NCI-H460 (cell line): ENCODE measurements around the gene MAP3K2. TPM values are rescaled to one million over a fixed set of nuclear protein-coding genes. Genes with fewer than 3 reads are reported as not detected.
"Not testable (repeated sequence)": the region's sequence is repeated elsewhere in the genome, so short reads cannot be mapped to it uniquely, and the experiment has no call there.

Source experiments
- DNase-seq: peaks from one replicate; pipeline ENCODE4 v3.0.0-alpha.2; 2016; ENCODE audit warnings: low read depth; ENCODE audit errors: extremely low read depth
- total RNA-seq: library from RNA; depleted of rRNA; stranded (reverse); fragments of >200 nt; shearing (Covaris generic); gene quantifications from 2 replicates; pipeline ENCODE4 v1.2.3, GENCODE V29; 2014

MAP3K2 gene
- total RNA-seq, 1 experiment from 2014 or later, result 39.9 TPM

DNA sequence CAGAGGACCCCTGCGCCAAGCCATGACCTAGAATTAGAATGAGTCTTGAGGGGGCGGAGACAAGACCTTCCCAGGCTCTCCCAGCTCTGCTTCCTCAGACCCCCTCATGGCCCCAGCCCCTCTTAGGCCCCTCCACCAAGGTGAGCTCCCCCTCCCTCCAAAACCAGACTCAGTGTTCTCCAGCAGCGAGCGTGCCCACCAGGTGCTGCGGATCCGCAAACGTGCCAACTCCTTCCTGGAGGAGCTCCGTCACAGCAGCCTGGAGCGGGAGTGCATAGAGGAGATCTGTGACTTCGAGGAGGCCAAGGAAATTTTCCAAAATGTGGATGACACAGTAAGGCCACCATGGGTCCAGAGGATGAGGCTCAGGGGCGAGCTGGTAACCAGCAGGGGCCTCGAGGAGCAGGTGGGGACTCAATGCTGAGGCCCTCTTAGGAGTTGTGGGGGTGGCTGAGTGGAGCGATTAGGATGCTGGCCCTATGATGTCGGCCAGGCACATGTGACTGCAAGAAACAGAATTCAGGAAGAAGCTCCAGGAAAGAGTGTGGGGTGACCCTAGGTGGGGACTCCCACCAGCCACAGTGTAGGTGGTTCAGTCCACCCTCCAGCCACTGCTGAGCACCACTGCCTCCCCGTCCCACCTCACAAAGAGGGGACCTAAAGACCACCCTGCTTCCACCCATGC lies 33.5 kb upstream of the MAP3K2 start:
- no peak for DNase-seq

DNA sequence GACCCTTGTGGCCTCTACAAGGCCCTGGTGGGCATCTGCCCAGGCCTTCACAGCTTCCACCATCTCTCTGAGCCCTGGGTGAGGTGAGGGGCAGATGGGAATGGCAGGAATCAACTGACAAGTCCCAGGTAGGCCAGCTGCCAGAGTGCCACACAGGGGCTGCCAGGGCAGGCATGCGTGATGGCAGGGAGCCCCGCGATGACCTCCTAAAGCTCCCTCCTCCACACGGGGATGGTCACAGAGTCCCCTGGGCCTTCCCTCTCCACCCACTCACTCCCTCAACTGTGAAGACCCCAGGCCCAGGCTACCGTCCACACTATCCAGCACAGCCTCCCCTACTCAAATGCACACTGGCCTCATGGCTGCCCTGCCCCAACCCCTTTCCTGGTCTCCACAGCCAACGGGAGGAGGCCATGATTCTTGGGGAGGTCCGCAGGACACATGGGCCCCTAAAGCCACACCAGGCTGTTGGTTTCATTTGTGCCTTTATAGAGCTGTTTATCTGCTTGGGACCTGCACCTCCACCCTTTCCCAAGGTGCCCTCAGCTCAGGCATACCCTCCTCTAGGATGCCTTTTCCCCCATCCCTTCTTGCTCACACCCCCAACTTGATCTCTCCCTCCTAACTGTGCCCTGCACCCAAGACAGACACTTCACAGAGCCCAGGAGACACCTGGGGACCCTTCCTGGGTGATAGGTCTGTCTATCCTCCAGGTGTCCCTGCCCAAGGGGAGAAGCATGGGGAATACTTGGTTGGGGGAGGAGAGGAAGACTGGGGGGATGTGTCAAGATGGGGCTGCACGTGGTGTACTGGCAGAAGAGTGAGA lies 32.5 kb upstream of the MAP3K2 start:
- no peak for DNase-seq

DNA sequence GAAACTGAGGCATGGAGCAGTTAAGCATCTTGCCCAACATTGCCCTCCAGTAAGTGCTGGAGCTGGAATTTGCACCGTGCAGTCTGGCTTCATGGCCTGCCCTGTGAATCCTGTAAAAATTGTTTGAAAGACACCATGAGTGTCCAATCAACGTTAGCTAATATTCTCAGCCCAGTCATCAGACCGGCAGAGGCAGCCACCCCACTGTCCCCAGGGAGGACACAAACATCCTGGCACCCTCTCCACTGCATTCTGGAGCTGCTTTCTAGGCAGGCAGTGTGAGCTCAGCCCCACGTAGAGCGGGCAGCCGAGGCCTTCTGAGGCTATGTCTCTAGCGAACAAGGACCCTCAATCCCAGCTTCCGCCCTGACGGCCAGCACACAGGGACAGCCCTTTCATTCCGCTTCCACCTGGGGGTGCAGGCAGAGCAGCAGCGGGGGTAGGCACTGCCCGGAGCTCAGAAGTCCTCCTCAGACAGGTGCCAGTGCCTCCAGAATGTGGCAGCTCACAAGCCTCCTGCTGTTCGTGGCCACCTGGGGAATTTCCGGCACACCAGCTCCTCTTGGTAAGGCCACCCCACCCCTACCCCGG lies 31.8 kb upstream of the MAP3K2 start:
- no peak for DNase-seq

DNA sequence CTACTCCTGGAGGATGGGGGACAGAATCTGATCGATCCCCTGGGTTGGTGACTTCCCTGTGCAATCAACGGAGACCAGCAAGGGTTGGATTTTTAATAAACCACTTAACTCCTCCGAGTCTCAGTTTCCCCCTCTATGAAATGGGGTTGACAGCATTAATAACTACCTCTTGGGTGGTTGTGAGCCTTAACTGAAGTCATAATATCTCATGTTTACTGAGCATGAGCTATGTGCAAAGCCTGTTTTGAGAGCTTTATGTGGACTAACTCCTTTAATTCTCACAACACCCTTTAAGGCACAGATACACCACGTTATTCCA lies 31.3 kb upstream of the MAP3K2 start:
- no peak for DNase-seq

DNA sequence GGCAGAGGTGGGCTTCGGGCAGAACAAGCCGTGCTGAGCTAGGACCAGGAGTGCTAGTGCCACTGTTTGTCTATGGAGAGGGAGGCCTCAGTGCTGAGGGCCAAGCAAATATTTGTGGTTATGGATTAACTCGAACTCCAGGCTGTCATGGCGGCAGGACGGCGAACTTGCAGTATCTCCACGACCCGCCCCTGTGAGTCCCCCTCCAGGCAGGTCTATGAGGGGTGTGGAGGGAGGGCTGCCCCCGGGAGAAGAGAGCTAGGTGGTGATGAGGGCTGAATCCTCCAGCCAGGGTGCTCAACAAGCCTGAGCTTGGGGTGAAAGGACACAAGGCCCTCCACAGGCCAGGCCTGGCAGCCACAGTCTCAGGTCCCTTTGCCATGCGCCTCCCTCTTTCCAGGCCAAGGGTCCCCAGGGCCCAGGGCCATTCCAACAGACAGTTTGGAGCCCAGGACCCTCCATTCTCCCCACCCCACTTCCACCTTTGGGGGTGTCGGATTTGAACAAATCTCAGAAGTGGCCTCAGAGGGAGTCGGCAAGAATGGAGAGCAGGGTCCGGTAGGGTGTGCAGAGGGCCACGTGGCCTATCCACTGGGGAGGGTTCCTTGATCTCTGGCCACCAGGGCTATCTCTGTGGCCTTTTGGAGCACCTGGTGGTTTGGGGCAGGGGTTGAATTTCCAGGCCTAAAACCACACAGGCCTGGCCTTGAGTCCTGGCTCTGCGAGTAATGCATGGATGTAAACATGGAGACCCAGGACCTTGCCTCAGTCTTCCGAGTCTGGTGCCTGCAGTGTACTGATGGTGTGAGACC lies 30.7 kb upstream of the MAP3K2 start, which contains the start of gene PROC:
PROC (plus strand) TSS at position 128 of the 812 bp plus-strand sequence. CDS start 1,516 bp downstream, outside the sequence.
- no peak for DNase-seq

DNA sequence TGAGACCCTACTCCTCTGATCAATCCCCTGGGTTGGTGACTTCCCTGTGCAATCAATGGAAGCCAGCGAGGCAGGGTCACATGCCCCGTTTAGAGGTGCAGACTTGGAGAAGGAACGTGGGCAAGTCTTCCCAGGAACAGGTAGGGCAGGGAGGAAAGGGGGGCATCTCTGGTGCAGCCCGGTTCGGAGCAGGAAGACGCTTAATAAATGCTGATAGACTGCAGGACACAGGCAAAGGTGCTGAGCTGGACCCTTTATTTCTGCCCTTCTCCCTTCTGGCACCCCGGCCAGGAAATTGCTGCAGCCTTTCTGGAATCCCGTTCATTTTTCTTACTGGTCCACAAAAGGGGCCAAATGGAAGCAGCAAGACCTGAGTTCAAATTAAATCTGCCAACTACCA lies 29.6 kb upstream of the MAP3K2 start:
- no peak for DNase-seq

DNA sequence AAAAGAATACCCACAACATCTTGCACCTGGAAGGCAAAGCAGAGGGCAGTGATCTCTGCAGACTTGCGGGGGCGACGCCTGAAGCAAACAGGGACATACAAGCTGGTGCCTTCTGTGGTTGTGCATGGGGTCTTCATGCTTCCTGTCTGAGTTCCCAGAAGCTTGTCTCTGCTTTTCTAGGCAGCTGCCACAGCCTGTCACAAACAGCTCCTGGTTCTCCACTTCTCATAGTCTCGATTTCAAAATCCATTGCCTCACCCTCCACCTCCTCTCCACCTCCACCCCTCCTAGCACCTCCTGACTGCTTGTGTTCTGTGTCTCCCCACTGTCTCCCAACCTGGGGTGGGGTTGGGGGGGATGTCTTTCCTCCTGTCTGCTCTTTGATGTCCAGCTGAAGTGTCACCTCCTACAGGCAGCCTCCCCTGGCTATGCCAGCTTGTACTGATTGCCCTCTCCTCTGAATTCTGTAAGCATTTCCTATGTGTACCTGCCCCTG lies 28.8 kb upstream of the MAP3K2 start:
- DNase-seq, result no peak

DNA sequence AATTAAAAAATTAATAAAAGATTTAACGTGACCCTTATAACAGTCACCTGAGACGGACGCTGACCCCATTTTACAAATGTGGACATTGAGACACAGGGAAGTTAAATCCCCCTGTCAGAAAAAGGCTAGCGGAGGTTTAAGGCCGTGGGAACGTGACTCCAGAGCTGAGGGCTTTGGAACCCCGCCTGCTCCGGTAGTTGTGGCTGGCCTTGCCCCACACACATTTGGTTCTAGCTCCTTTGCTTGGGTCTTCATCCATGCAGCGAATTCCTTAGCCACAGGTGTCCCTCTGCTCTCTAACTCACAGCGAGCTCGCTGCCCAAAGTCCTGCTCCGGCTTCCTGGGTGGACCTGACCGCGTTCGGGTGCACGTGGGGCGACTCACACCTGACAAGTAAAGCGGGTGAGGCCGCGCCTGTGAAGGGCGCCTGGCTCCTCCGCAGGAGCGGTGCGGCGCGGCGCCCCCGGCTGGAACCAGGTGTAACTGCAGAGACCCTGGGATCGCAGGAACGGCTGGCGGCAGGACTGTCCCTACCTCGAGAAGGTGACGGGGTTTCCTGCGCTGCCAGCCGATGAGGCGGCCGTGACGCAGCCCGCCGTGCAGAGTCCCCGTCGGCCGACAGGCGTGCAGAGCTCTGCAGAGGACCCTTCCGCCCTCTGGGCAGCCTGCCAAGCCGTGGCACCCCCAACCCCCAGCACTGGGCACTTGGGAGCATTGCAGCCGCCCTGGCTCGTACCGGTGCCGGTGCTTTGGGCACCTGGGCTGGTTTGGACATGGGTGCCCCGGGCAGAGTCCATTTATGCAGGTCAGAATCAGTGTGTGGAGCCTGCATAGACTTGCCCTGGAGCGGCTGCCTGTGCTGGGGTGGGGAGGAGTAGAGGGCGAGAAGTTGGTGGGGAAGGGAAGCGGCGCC lies 28.1 kb upstream of the MAP3K2 start:
- DNase-seq, result no peak

DNA sequence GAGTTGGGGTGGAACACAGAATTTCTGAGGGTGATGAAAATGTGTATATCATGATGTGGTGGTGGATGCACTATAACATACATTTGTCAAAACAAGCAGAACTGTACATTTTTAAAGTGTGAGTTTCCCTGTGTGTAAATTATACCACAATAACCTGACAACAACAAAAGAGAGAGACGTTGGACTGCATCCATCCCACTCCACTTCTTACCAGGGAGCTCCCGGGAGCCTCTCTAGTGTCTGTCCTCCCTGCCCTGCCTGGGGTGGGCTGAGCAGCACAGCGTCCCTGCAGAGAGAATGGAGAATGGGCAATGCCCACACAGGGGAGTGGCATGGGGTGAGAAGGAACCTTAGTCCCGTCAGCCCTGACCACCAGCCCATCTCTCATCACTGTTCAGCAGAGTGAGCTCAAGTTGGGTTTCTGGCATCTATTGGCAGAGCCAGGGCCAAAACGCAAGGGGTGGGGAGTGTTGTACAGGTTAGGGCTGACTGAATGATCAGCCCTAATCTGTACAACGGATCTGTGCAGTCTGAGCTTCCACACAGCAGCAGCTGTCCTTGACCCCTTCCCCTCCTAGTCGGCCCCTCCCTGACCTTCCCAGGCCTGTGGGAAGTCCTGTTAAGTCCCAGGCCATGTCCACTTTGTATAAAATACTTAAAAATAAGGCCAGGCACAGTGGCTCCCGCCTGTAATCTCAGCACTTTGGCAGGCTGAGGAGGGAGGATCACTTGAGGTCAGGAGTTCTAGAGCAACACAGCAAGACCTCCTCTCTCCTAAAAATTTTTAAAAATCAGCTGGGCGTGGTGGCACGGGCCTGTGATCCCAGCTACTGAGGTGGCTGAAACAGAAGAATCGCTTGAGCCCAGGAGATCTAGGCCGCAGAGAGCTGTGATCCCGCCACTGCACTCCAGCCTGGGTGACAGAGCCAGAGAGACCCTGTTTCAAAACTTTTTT lies 27.1 kb upstream of the MAP3K2 start:
- DNase-seq, result no peak

DNA sequence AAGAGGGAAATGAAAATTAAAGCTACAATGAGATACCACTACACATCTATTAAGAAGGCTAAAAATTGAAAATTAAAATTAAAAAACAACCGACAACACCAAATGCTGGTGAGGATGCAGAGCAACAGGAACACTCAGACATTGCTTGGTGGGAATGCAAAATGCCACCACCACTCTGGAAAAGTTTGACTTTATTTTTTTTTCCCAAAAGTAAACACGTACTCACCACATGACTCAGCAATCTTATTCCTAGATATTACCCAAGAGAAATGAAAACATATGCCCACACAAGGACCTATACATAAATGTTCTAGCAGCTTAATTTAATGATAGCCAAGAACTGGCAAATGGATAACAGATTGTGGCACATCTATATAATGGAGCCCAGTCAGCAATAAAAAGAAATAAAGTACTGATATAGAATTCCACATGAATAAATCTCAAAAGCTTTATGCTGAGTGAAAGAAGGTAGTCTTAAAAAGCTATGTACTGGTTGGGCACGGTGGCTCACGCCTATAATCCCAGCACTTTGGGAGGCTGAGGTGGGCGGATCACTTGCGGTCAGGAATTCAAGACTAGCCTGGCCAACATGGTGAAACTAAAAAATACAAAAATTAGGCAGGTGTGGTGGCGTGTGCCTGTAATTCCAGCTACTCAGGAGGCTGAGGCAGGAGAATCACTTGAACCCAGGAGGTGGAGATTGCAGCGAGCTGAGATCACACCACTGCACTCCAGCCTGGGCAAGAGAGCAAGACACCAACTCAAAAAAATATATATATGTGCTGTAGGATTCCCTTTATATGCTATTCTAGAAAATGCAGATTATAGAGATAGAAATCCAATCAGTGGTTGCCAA lies 26.2 kb upstream of the MAP3K2 start:
- DNase-seq, result peak; percentile 58

DNA sequence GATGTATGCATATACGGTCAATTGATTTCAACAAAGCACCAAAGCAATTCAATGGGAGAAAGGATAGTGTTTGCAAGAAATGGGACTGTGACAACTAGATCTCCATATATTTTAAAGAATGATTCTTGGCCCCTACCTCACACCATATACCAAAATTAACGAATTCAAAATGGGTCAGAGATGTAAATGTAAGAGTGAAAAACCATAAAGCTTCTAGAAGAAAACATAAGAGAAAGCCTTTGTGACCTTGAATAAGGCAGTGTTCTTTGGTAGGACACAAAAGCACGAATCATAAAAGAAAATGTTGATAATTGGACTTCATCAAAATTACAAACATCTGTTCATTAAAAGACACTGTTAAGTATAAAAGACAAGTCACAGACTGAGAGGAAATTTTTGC lies 25.4 kb upstream of the MAP3K2 start:
- DNase-seq, result no peak

DNA sequence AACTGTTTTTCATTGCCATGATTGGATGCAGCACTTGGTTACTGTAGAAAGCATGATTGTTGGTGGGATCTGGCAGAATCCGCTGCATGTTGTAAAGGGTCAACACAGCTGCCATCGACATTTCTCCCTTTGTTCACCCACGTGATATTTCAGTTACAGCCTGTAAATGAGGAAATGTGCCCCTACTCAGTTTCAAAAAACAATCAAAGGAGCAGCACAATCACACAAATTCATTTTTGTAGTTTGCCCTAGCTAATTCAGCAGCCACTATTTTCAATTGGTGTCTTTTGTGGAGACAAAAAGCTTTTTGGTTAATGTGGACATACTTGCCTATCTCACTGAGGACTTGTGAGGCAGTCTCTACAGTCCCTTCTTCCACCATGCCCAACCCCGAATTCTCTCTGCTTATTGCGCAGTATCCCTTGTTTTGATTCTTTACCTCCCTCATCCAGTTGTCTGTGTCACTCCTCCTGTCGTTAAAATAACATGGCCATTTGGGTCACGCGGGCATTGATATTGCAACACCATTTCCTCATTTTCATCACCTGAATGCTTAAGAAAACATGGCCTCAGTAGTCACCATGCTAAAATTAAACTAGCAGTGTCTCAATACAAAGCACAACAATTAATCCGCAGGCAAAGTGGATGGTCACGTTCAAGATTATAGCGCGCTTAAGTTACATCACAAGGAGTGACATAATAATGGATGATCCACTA lies 24.0 kb upstream of the MAP3K2 start:
- peak; percentile 58 for DNase-seq

DNA sequence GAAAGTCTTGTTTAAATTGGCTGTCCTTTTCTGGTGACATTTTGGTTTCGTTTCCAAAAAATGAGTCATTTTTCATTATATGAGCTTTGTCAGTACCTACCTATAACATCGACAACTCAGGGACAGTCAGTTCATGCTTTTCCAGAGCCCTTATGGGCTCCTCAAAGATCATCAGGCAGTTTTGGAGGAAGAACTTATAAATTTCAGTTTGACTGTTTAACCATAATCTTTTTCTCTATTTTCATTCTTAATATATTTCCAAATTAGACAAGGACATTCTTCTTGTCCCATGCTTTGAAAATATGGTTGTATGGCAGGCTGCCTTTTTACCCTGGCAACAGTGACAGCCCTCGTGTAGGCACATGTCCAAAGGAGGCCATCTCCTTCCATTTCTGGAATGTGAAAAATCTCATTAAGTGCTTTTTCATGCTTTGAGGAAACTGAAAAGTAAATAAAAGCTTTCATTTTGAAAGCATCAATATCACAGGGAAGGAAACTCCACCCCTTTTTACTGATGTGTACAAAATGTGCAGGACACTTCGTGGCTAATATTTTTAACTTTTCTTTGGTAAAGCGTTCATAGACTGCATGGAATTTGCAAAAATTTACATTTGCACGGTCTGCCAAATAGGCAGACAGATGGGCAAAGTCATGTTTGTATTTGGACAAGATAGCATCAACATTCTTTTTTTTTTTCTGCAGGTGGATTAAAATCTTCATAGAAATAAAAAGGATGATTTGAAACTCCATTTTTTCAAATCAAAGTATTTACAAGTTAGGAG lies 23.3 kb upstream of the MAP3K2 start:
- peak; percentile 58 for DNase-seq

DNA sequence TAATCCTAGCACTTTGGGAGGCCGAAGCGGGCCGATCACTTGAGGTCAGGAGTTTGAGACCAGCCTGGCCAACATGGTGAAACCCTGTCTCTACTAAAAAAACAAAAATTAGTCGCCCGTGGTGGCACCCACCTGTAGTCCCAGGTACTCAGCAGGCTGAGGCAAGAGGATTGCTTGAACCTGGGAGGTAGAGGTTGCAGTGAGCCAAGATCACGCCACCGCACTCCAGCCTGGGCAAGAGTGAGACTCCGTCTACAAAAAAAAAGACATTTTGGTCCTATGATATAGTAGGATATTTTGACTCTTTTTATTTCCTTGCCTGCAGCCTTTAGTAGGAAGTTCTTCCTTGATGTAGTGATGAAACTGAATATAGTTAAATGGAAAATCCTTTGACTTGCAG lies 21.9 kb upstream of the MAP3K2 start:
- not testable (repeated sequence) for DNase-seq

DNA sequence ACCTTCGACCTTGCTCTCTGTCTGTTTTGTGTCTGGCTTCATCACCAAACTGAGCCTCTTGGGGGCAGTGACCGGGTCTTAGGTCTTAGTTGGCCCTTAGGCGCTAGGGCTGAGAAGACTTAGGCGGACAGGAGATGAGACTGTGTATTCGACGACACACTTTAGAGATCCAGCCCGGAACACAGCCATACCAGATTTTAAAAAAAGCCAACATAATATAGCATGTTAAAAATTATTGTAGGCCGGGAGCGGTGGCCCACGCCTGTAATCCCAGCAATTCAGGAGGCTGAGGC lies 21.0 kb upstream of the MAP3K2 start:
- no peak for DNase-seq

DNA sequence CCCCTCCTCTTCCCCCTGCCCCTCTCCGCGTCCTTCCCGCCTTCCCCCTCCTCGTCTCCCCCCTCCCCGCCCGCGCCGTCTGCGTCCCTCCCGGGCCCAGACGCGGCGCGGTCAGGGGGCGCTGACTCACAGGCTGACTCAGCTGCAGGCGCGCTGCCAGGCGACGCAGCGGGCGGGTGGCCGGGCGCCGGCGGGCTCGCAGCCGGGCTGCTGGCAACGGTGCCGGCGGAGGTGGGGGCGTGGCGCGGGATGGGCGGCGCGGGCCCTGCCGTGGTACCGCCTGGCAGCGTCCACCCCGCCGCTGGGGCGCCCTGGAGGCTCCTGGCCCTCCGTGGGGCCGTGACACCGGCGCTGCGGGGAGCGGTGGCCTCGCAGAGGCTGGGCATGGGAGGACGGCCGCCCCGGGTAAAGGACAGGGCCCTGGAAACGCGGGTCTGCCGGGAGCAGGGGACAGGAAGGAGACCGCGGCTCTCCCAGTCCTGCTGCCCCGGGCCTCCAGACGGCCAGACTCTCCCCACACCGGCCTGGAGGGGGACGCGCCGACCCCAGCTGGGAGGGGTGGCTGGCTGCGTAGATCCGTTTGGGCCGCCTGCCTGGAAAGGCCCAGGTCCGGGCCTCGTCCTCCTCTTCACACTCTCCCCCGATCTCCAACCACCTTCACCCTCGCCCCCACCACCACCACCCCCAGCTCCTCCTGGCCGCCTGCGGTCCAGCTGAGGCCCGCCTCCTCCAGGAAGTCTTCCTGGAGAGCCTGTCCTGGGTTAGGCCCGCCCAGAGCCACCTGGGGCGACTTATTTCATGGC lies 20.4 kb upstream of the MAP3K2 start:
- DNase-seq, result peak; percentile 87
